Parathyroid adenoma (tissue), 2 donors: Measurements from ENCODE around the gene EGFR.

Experiments
- H2AFZ ChIP-seq: fragments of 300-600 bp; sonication (generic); one replicate; pipeline ENCODE4 v1.7.0; 2017; ENCODE audit warnings: antibody characterized with exemption, mild to moderate bottlenecking
- H3K27ac ChIP-seq: fragments of 300-600 bp; sonication (generic); one replicate; pipeline ENCODE4 v1.7.0; 2017
- H3K27me3 ChIP-seq: fragments of 300-600 bp; sonication (generic); one replicate; pipeline ENCODE4 v1.7.0; 2017; ENCODE audit warnings: low read length; ENCODE audit not compliant: control insufficient read depth, insufficient read depth
- H3K36me3 ChIP-seq: fragments of 300-600 bp; sonication (generic); one replicate; pipeline ENCODE4 v1.7.0; 2017; ENCODE audit warnings: low read length; ENCODE audit not compliant: control insufficient read depth, insufficient read depth
- H3K4me1 ChIP-seq: fragments of 300-600 bp; sonication (generic); one replicate; pipeline ENCODE4 v1.7.0; 2017; ENCODE audit warnings: control low read depth
- H3K4me2 ChIP-seq: fragments of 300-600 bp; sonication (generic); one replicate; pipeline ENCODE4 v1.7.0; 2017; ENCODE audit warnings: low read length
- H3K4me3 ChIP-seq: fragments of 300-600 bp; sonication (generic); one replicate; pipeline ENCODE4 v1.7.0; 2017; ENCODE audit warnings: low read depth, low read length
- H3K79me2 ChIP-seq: fragments of 300-600 bp; sonication (generic); one replicate; pipeline ENCODE4 v1.7.0; 2017; ENCODE audit warnings: control low read depth
- H3K9ac ChIP-seq: fragments of 300-600 bp; sonication (generic); one replicate; pipeline ENCODE4 v1.7.0; 2017; ENCODE audit warnings: mild to moderate bottlenecking
- H3K9me3 ChIP-seq: fragments of 300-600 bp; sonication (generic); one replicate; pipeline ENCODE4 v1.7.0; 2017; ENCODE audit warnings: low read length; ENCODE audit not compliant: control insufficient read depth
- CTCF ChIP-seq: fragments of 300-600 bp; sonication (generic); IDR thresholded peaks from one replicate; pipeline ENCODE4 v1.7.0; 2017; ENCODE audit warnings: antibody characterized with exemption, mild to moderate bottlenecking
- donor health status: primary hyperparathyroidism.

Gene EGFR

GRCh38 chr7:55044791-55045190 lies 26.0 kb downstream of the EGFR start:
- TF ChIP-seq CTCF = no peak
- no peak overlapping the region for H3K4me2 ChIP-seq
- H3K4me3 ChIP-seq = no peak overlapping the region
- H3K27me3 ChIP-seq = no peaks in the 10 kb centered on the region
- H3K9me3 ChIP-seq = no peaks in the 10 kb centered on the region
- peaks cover 11% of the 10 kb centered on the region for H3K4me1 ChIP-seq
- no peaks in the 10 kb centered on the region for H3K36me3 ChIP-seq
- H3K27ac ChIP-seq = no peak overlapping the region
- no peaks in the 10 kb centered on the region for H3K79me2 ChIP-seq
- H2AFZ ChIP-seq = peak overlapping the region; percentile 44
- no peak overlapping the region for H3K9ac ChIP-seq

- TF ChIP-seq CTCF = no peak
- Histone ChIP-seq H3K4me3 (no peak overlapping the region), H3K4me2 (no peak overlapping the region), H3K4me1 (peaks cover 11% of the 10 kb centered on the region), H3K27me3 (no peaks in the 10 kb centered on the region), H2AFZ (no peak overlapping the region), H3K36me3 (no peaks in the 10 kb centered on the region), H3K27ac (no peak overlapping the region), H3K79me2 (no peaks in the 10 kb centered on the region), H3K9me3 (no peaks in the 10 kb centered on the region), H3K9ac (no peak overlapping the region)
Measured at GRCh38 chr7:55046582-55047342, 27.9 kb downstream of the EGFR start.

- H3K36me3 ChIP-seq = no peaks in the 10 kb centered on the region
- H3K9me3 ChIP-seq = no peaks in the 10 kb centered on the region
- H3K4me3 ChIP-seq = no peak overlapping the region
- H3K27me3 ChIP-seq = no peaks in the 10 kb centered on the region
- H3K9ac ChIP-seq = no peak overlapping the region
- H3K27ac ChIP-seq = no peak overlapping the region
- no peak overlapping the region for H3K4me2 ChIP-seq
- H2AFZ ChIP-seq = no peak overlapping the region
- H3K4me1 ChIP-seq = peaks cover 11% of the 10 kb centered on the region
- H3K79me2 ChIP-seq = no peaks in the 10 kb centered on the region
- TF ChIP-seq CTCF = no peak
Measured at GRCh38 chr7:55048221-55048859, 29.5 kb downstream of the EGFR start.

GRCh38 chr7:55050281-55050680 lies 31.5 kb downstream of the EGFR start:
- Histone ChIP-seq H2AFZ (no peak overlapping the region), H3K79me2 (no peaks in the 10 kb centered on the region), H3K27ac (no peak overlapping the region), H3K4me1 (peaks cover 6% of the 10 kb centered on the region), H3K9ac (no peak overlapping the region), H3K9me3 (no peaks in the 10 kb centered on the region), H3K4me2 (no peak overlapping the region), H3K36me3 (no peaks in the 10 kb centered on the region), H3K27me3 (no peaks in the 10 kb centered on the region), H3K4me3 (no peak overlapping the region)
- no peak for TF ChIP-seq CTCF
